Bronchial epithelial cell (primary cell): ENCODE measurements around the gene CD58. TPM values are rescaled to one million over a fixed set of nuclear protein-coding genes. Genes with fewer than 3 reads are reported as not detected.

Experiments
- DNase-seq: peaks from one replicate; pipeline ENCODE4 v3.0.0-alpha.2; 2010; ENCODE audit warnings: low read depth
- FAIRE-seq: peaks from 2 replicates; lab custom pipeline; 2011; peaks lifted over from hg19 to GRCh38; lab: Jason Lieb, UNC
- H3K27me3 ChIP-seq: 2 replicates; pipeline ENCODE4 v1.5.1; 2011; ENCODE audit warnings: low read length; ENCODE audit not compliant: control insufficient read depth, insufficient read depth
- H3K36me3 ChIP-seq: 2 replicates; pipeline ENCODE4 v1.5.1; 2011; ENCODE audit warnings: low read length; ENCODE audit not compliant: control insufficient read depth, insufficient read depth
- H3K4me3 ChIP-seq: 2 replicates; pipeline ENCODE4 v1.5.1; 2011; ENCODE audit warnings: mild to moderate bottlenecking, low read depth, low read length, control low read depth
- CTCF ChIP-seq: IDR thresholded peaks from 2 replicates; pipeline ENCODE4 v1.5.1; 2011; ENCODE audit warnings: mild to moderate bottlenecking, moderate library complexity, low read length, control low read depth, inconsistent platforms; ENCODE audit not compliant: insufficient read depth, severe bottlenecking
- total RNA-seq: library from RNA; depleted of rRNA; stranded (reverse); fragments of >200 nt; gene quantifications from 2 replicates; pipeline ENCODE4 v1.2.1, GENCODE V29; 2014

Gene CD58
- total RNA-seq, 1 donor from 2014 or later = 18.2 TPM

- Histone ChIP-seq H3K27me3 (no peaks in the 10 kb centered on the region), H3K4me3 (no peak overlapping the region), H3K36me3 (no peaks in the 10 kb centered on the region)
- FAIRE-seq (no peak), DNase-seq (no peak)
- TF ChIP-seq CTCF = no peak
Measured at GRCh38 chr1:116558140-116558549, 12.7 kb downstream of the CD58 start.

GRCh38 chr1:116557323-116557878, 13.4 kb downstream of the CD58 start:
- DNase-seq = no peak
- H3K27me3 ChIP-seq = no peaks in the 10 kb centered on the region
- no peak for FAIRE-seq
- H3K4me3 ChIP-seq = no peak overlapping the region
- no peaks in the 10 kb centered on the region for H3K36me3 ChIP-seq
- TF ChIP-seq CTCF = no peak

GRCh38 chr1:116556289-116557006, 14.4 kb downstream of the CD58 start:
- TF ChIP-seq CTCF = peak; percentile 21
- no peaks in the 10 kb centered on the region for H3K27me3 ChIP-seq
- FAIRE-seq (peak; percentile 90), DNase-seq (peak; percentile 99)
- no peak overlapping the region for H3K4me3 ChIP-seq
- H3K36me3 ChIP-seq = no peaks in the 10 kb centered on the region

GRCh38 chr1:116554924-116555323, 15.9 kb downstream of the CD58 start:
- H3K4me3 ChIP-seq = no peak overlapping the region
- no peak for DNase-seq
- no peaks in the 10 kb centered on the region for H3K36me3 ChIP-seq
- FAIRE-seq = no peak
- no peak for TF ChIP-seq CTCF
- no peaks in the 10 kb centered on the region for H3K27me3 ChIP-seq

GRCh38 chr1:116553386-116554115, 17.3 kb downstream of the CD58 start:
- peak; percentile 95 for FAIRE-seq
- Histone ChIP-seq H3K27me3 (no peaks in the 10 kb centered on the region), H3K4me3 (no peak overlapping the region), H3K36me3 (no peaks in the 10 kb centered on the region)
- no peak for TF ChIP-seq CTCF
- peak; percentile 90 for DNase-seq
